Neuronal stem cell (in vitro differentiated cells): ENCODE data around the gene VCL.

Experiments used
- DNase-seq: peaks from one replicate; pipeline ENCODE4 v3.0.0-alpha.2; 2013; ENCODE audit warnings: low spot score
- H2AFZ ChIP-seq: one replicate; pipeline ENCODE4 v1.6.1; 2013; ENCODE audit warnings: mild to moderate bottlenecking, low read length, inconsistent platforms
- H2AK5ac ChIP-seq: 2 replicates; pipeline ENCODE4 v1.6.1; 2013; ENCODE audit warnings: low read depth, mild to moderate bottlenecking, inconsistent platforms, low read length, moderate library complexity, mixed read lengths
- H2BK120ac ChIP-seq: 2 replicates; pipeline ENCODE4 v1.6.1; 2013; ENCODE audit warnings: low read depth, mild to moderate bottlenecking, inconsistent platforms, low read length, moderate library complexity, mixed read lengths
- H2BK12ac ChIP-seq: one replicate; pipeline ENCODE4 v1.6.1; 2013; ENCODE audit warnings: low read length, inconsistent platforms
- H2BK15ac ChIP-seq: 2 replicates; pipeline ENCODE4 v1.6.1; 2013; ENCODE audit warnings: mild to moderate bottlenecking, low read length, inconsistent platforms, mixed read lengths
- H2BK5ac ChIP-seq: one replicate; pipeline ENCODE4 v1.6.1; 2013; ENCODE audit warnings: inconsistent platforms, mild to moderate bottlenecking, low read length, moderate library complexity
- H3K14ac ChIP-seq: one replicate; pipeline ENCODE4 v1.6.1; 2013; ENCODE audit warnings: low read length, inconsistent platforms
- H3K18ac ChIP-seq: 2 replicates; pipeline ENCODE4 v1.6.1; 2013; ENCODE audit warnings: low read length, inconsistent platforms
- H3K23ac ChIP-seq: 2 replicates; pipeline ENCODE4 v1.6.1; 2013; ENCODE audit warnings: low read depth, mild to moderate bottlenecking, mixed read lengths, low read length, inconsistent platforms; ENCODE audit not compliant: poor library complexity
- H3K27ac ChIP-seq: replicated peaks from 3 replicates; pipeline ENCODE4 v1.5.1; 2013; ENCODE audit warnings: low read length, inconsistent platforms
- H3K27me3 ChIP-seq, 3 experiments: 2 replicates each; pipeline ENCODE4 v1.6.1; 2013; ENCODE audit warnings: low read length in 3 of 3, mild to moderate bottlenecking in 2 of 3, inconsistent platforms in 1 of 3, low read depth in 1 of 3, mixed read lengths in 1 of 3, moderate library complexity in 1 of 3; ENCODE audit not compliant: control insufficient read depth in 3 of 3, insufficient read depth in 3 of 3
- H3K36me3 ChIP-seq, 2 donors: replicated peaks in 1 of 2; 2 replicates each; pipeline ENCODE4 v1.6.1; 2013; ENCODE audit warnings: low read length in 2 of 2; ENCODE audit not compliant: control insufficient read depth in 2 of 2, insufficient read depth in 2 of 2
- H3K4ac ChIP-seq: 2 replicates; pipeline ENCODE4 v1.6.1; 2013; ENCODE audit warnings: inconsistent platforms, mild to moderate bottlenecking, low read length, moderate library complexity
- H3K4me1 ChIP-seq, 2 donors: 1 replicate in 1 of 2; 2 replicates in 1 of 2; pipeline ENCODE4 v1.6.1; 2013; ENCODE audit warnings: low read length in 2 of 2, low read depth in 1 of 2; ENCODE audit not compliant: control insufficient read depth in 2 of 2, insufficient read depth in 1 of 2
- H3K4me2 ChIP-seq: one replicate; pipeline ENCODE4 v1.6.1; 2013; ENCODE audit warnings: mild to moderate bottlenecking, low read length, inconsistent platforms; ENCODE audit not compliant: insufficient read depth, poor library complexity, severe bottlenecking
- H3K4me3 ChIP-seq, 2 donors: 2 replicates each; pipeline ENCODE4 v1.5.1; 2013; ENCODE audit warnings: low read length in 2 of 2, mild to moderate bottlenecking in 2 of 2, inconsistent platforms in 1 of 2, moderate library complexity in 1 of 2
- H3K79me1 ChIP-seq: one replicate; pipeline ENCODE4 v1.6.1; 2013; ENCODE audit warnings: low read depth, mild to moderate bottlenecking, inconsistent platforms, low read length, moderate library complexity
- H3K9ac ChIP-seq: one replicate; pipeline ENCODE4 v1.6.1; 2013; ENCODE audit warnings: mild to moderate bottlenecking, low read depth, low read length, inconsistent platforms; ENCODE audit not compliant: poor library complexity
- H3K9me3 ChIP-seq, 2 donors: replicated peaks in 1 of 2; 2 replicates each; pipeline versions ENCODE3 to v1.6.1; 2013; ENCODE audit warnings: low read length in 2 of 2, mild to moderate bottlenecking in 2 of 2, inconsistent platforms in 1 of 2, low read depth in 1 of 2, mixed read lengths in 1 of 2, moderate library complexity in 1 of 2; ENCODE audit not compliant: control insufficient read depth in 2 of 2, insufficient read depth in 1 of 2
- H4K8ac ChIP-seq: one replicate; pipeline ENCODE4 v1.6.1; 2013; ENCODE audit warnings: low read depth, mild to moderate bottlenecking, inconsistent platforms, low read length, moderate library complexity
- H4K91ac ChIP-seq: one replicate; pipeline ENCODE4 v1.6.1; 2013; ENCODE audit warnings: low read length, low read depth, mild to moderate bottlenecking, inconsistent platforms; ENCODE audit not compliant: poor library complexity
- WGBS, 2 donors: extraction: QIAGEN DNeasy Blood & Tissue Kit; methylation state at CpG; one replicate each; pipeline ENCODE4 v1.1.7; 2013; ENCODE audit warnings: missing lambda C conversion rate in 2 of 2, mixed read lengths in 1 of 2; ENCODE audit not compliant: insufficient read length in 2 of 2, insufficient replicate concordance in 1 of 2; ENCODE audit errors: extremely low coverage in 2 of 2; 5-methylcytosine and 5-hydroxymethylcytosine counted together

The VCL gene

GRCh38 chr10:74067373-74068352 lies 69.7 kb downstream of the VCL start:
- peaks cover 8 to 61% of the 10 kb centered on the region in 2 donors for H3K36me3 ChIP-seq
- no peak overlapping the region for H2AFZ ChIP-seq
- no peak overlapping the region for H3K18ac ChIP-seq
- H3K14ac ChIP-seq = no peak overlapping the region
- DNase-seq = no peak
- H3K27ac ChIP-seq = no peak overlapping the region
- no peak overlapping the region for H3K4me2 ChIP-seq
- no peak overlapping the region for H3K23ac ChIP-seq
- no peak overlapping the region for H2BK15ac ChIP-seq
- peaks cover 2 to 10% of the 10 kb centered on the region in 2 donors for H3K9me3 ChIP-seq
- H3K79me1 ChIP-seq = no peaks in the 10 kb centered on the region
- no peak overlapping the region for H4K8ac ChIP-seq
- H2BK5ac ChIP-seq = no peak overlapping the region
- H3K4me3 ChIP-seq = no peak overlapping the region
- no peak overlapping the region for H2AK5ac ChIP-seq
- H3K9ac ChIP-seq = no peak overlapping the region
- no peak overlapping the region for H4K91ac ChIP-seq
- no peak overlapping the region for H2BK12ac ChIP-seq
- 100% methylated on average over 1 of the region's 4 CpGs; no CpG with 5 or more reads in 1 of the 2 donors for WGBS, 2 donors
- H3K27me3 ChIP-seq = no peaks in the 10 kb centered on the region
- H3K4ac ChIP-seq = no peak overlapping the region
- H3K4me1 ChIP-seq = no peaks in the 10 kb centered on the region
- H2BK120ac ChIP-seq = no peak overlapping the region

- Histone ChIP-seq H2BK12ac (no peak overlapping the region), H3K4ac (no peak overlapping the region), H2BK5ac (no peak overlapping the region), H3K9ac (no peak overlapping the region), H3K14ac (no peak overlapping the region), H4K91ac (no peak overlapping the region), H3K4me2 (no peak overlapping the region), H3K36me3 (peaks cover 15 to 64% of the 10 kb centered on the region in 2 donors), H2BK120ac (no peak overlapping the region), H2BK15ac (no peak overlapping the region), H2AK5ac (no peak overlapping the region), H3K18ac (no peak overlapping the region), H2AFZ (no peak overlapping the region), H3K27ac (no peak overlapping the region), H3K4me1 (no peaks in the 10 kb centered on the region), H3K23ac (no peak overlapping the region), H3K9me3 (no peaks in the 10 kb centered on the region), H3K27me3 (no peaks in the 10 kb centered on the region), H4K8ac (no peak overlapping the region), H3K79me1 (no peaks in the 10 kb centered on the region), H3K4me3 (no peak overlapping the region)
- no peak for DNase-seq
Observed at GRCh38 chr10:74071157-74071556, 73.2 kb downstream of the VCL start.

- Histone ChIP-seq H2AFZ (no peak overlapping the region), H2BK15ac (no peak overlapping the region), H3K9me3 (no peaks in the 10 kb centered on the region), H3K4me3 (no peak overlapping the region), H3K14ac (no peak overlapping the region), H2BK120ac (no peak overlapping the region), H3K4me1 (no peaks in the 10 kb centered on the region), H3K9ac (no peak overlapping the region), H3K18ac (no peak overlapping the region), H3K36me3 (peaks cover 15 to 75% of the 10 kb centered on the region in 2 donors), H2BK5ac (no peak overlapping the region), H3K27me3 (no peaks in the 10 kb centered on the region), H4K91ac (no peak overlapping the region), H3K4me2 (no peak overlapping the region), H3K79me1 (no peaks in the 10 kb centered on the region), H3K4ac (no peak overlapping the region), H4K8ac (no peak overlapping the region), H2BK12ac (no peak overlapping the region), H2AK5ac (no peak overlapping the region), H3K23ac (no peak overlapping the region), H3K27ac (no peak overlapping the region)
- no peak for DNase-seq
- no CpG with 5 or more reads among the region's 6 CpGs for WGBS, 2 donors
Observed at GRCh38 chr10:74072503-74072902, 74.6 kb downstream of the VCL start.

- Histone ChIP-seq H2AFZ (no peak overlapping the region), H3K18ac (no peak overlapping the region), H2BK12ac (no peak overlapping the region), H3K79me1 (no peaks in the 10 kb centered on the region), H4K8ac (no peak overlapping the region), H3K9me3 (no peaks in the 10 kb centered on the region), H3K4me3 (no peak overlapping the region), H2BK120ac (no peak overlapping the region), H3K27ac (no peak overlapping the region), H3K4ac (no peak overlapping the region), H3K27me3 (no peaks in the 10 kb centered on the region), H3K36me3 (peaks cover 15 to 85% of the 10 kb centered on the region in 2 donors), H3K9ac (no peak overlapping the region), H3K4me1 (peaks cover 0 to 6% of the 10 kb centered on the region in 2 donors), H3K4me2 (no peak overlapping the region), H2BK15ac (no peak overlapping the region), H2BK5ac (no peak overlapping the region), H4K91ac (no peak overlapping the region), H2AK5ac (no peak overlapping the region), H3K23ac (no peak overlapping the region), H3K14ac (no peak overlapping the region)
- WGBS, 2 donors = no CpG with 5 or more reads among the region's 5 CpGs
- DNase-seq = no peak
Observed at GRCh38 chr10:74075906-74076305, 78.0 kb downstream of the VCL start.
